Neural cell (in vitro differentiated cells): ENCODE results near the gene PRDM15. TPM values are rescaled to one million over a fixed set of nuclear protein-coding genes. Genes with fewer than 3 reads are reported as not detected.

Source experiments
- H2AFZ ChIP-seq: fragments of 200-600, 300-800 bp; sonication (generic), shearing (Covaris generic); 2 replicates; pipeline ENCODE4 v1.6.0; 2014; ENCODE audit warnings: low read depth, mild to moderate bottlenecking, antibody characterized with exemption, low read length, moderate library complexity
- H3F3A ChIP-seq: fragments of 200-600 bp; shearing (Covaris generic); 2 replicates; pipeline ENCODE4 v1.6.1; 2016; ENCODE audit warnings: mild to moderate bottlenecking, moderate library complexity, mixed read lengths, antibody characterized with exemption, low read length; ENCODE audit not compliant: insufficient read depth, poor library complexity, severe bottlenecking
- H3K27ac ChIP-seq: fragments of 200-600, 300-800 bp; sonication (generic), shearing (Covaris generic); 2 replicates; pipeline ENCODE4 v1.5.1; 2014; ENCODE audit warnings: mild to moderate bottlenecking, low read length, moderate library complexity
- H3K27me3 ChIP-seq: fragments of 300-800, 200-600 bp; sonication (generic), shearing (Covaris generic); 2 replicates; pipeline ENCODE4 v1.6.0; 2014; ENCODE audit warnings: mild to moderate bottlenecking, low read depth, low read length, moderate library complexity; ENCODE audit not compliant: insufficient read depth
- H3K36me3 ChIP-seq: fragments of 300-800, 200-600 bp; sonication (generic), shearing (Covaris generic); 2 replicates; pipeline ENCODE4 v1.5.1; 2014; ENCODE audit warnings: mild to moderate bottlenecking, antibody characterized with exemption, low read length, moderate library complexity; ENCODE audit not compliant: insufficient read depth
- H3K4me2 ChIP-seq: fragments of 300-800, 200-600 bp; sonication (generic), shearing (Covaris generic); 2 replicates; pipeline ENCODE4 v1.6.0; 2014; ENCODE audit warnings: mild to moderate bottlenecking, low read length
- H3K4me3 ChIP-seq: fragments of 300-800, 200-600 bp; sonication (generic), shearing (Covaris generic); 2 replicates; pipeline ENCODE4 v1.5.1; 2014; ENCODE audit warnings: mild to moderate bottlenecking, low read length, moderate library complexity
- H3K79me2 ChIP-seq: fragments of 200-600 bp; shearing (Covaris generic); replicated peaks from 2 replicates; pipeline ENCODE4 v1.6.0; 2014; ENCODE audit warnings: mild to moderate bottlenecking, low read length, moderate library complexity; ENCODE audit not compliant: insufficient read depth
- H3K9ac ChIP-seq: fragments of 300-800, 200-600 bp; sonication (generic), shearing (Covaris generic); 2 replicates; pipeline ENCODE4 v1.6.1; 2016; ENCODE audit warnings: mild to moderate bottlenecking, low read length, mixed read lengths
- H3K9me2 ChIP-seq: fragments of 200-600 bp; shearing (Covaris generic); 2 replicates; pipeline ENCODE4 v1.6.1; 2016; ENCODE audit warnings: mild to moderate bottlenecking, low read length, mixed read lengths; ENCODE audit not compliant: insufficient read depth
- H3K9me3 ChIP-seq: fragments of 200-600, 300-800 bp; sonication (generic), shearing (Covaris generic); 2 replicates; pipeline ENCODE4 v1.6.1; 2016; ENCODE audit warnings: mild to moderate bottlenecking, mixed run types, low read length, moderate library complexity, mixed read lengths
- H4K20me1 ChIP-seq: fragments of 200-600 bp; shearing (Covaris generic); 2 replicates; pipeline ENCODE4 v1.6.1; 2016; ENCODE audit warnings: mild to moderate bottlenecking, mixed run types; ENCODE audit not compliant: insufficient read depth
- CTCF ChIP-seq: fragments of 450-650 bp; IDR thresholded peaks from 2 replicates; pipeline ENCODE4 v1.5.1; 2014; ENCODE audit warnings: antibody characterized with exemption, mild to moderate bottlenecking, moderate library complexity; ENCODE audit not compliant: poor library complexity, severe bottlenecking
- EP300 ChIP-seq: fragments of 450-650 bp; conservative IDR thresholded peaks from 2 replicates; pipeline ENCODE4 v1.6.1; 2014; ENCODE audit warnings: antibody characterized with exemption, mild to moderate bottlenecking, moderate library complexity; ENCODE audit not compliant: poor library complexity, severe bottlenecking
- EZH2 ChIP-seq: fragments of 200-600, 300-800 bp; shearing (Covaris generic), sonication (generic); IDR thresholded peaks from 2 replicates; pipeline ENCODE4 v1.6.1; 2014; ENCODE audit warnings: antibody characterized with exemption, low read length, borderline replicate concordance, mild to moderate bottlenecking; ENCODE audit not compliant: insufficient read depth, poor library complexity, severe bottlenecking
- MXI1 ChIP-seq: fragments of 450-650 bp; conservative IDR thresholded peaks from 2 replicates; pipeline ENCODE4 v1.6.1; 2014; ENCODE audit warnings: antibody characterized with exemption, mild to moderate bottlenecking; ENCODE audit not compliant: poor library complexity, severe bottlenecking
- POLR2AphosphoS5 ChIP-seq: IDR thresholded peaks from 2 replicates; pipeline ENCODE4 v1.6.1; 2012
- RAD21 ChIP-seq: fragments of 450-650 bp; conservative IDR thresholded peaks from 2 replicates; pipeline ENCODE4 v1.6.1; 2014; ENCODE audit warnings: antibody characterized with exemption, mild to moderate bottlenecking, moderate library complexity
- REST ChIP-seq: IDR thresholded peaks from 2 replicates; pipeline ENCODE4 v1.6.1; 2012; ENCODE audit warnings: borderline replicate concordance
- SMC3 ChIP-seq: fragments of 450-650 bp; conservative IDR thresholded peaks from 2 replicates; pipeline ENCODE4 v1.6.1; 2014; ENCODE audit warnings: antibody characterized with exemption, mild to moderate bottlenecking, moderate library complexity; ENCODE audit not compliant: poor library complexity
- TAF1 ChIP-seq: IDR thresholded peaks from 2 replicates; pipeline ENCODE4 v1.6.1; 2012; ENCODE audit warnings: low read depth
- polyA plus RNA-seq: library from polyadenylated mRNA; depleted of rRNA; stranded (reverse); fragments of >200 nt; gene quantifications from 2 replicates; pipeline ENCODE4 v1.2.3, GENCODE V29; 2014

Gene PRDM15
- polyA plus RNA-seq, 1 donor from 2014 or later, result 4.1 TPM

DNA sequence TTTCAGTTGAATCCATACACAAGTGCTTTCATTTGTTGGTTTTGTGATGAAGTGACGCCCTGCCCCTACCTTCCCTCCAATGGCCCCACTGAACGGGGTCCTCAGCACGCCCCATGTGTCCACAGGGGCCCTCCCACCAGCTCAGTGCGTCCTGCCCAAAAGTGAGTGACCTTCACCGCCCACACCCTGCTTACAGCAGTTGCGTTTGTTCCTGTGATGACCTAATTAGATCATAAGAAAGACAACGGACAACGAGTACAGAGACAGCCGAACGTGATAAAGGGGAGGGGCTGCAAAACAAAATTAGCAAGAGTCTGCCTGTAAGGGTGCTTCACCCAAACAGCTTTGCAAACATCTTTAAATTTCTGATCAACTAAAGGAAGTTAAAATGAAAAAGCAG is 74.1 kb downstream of the PRDM15 start:
- Histone ChIP-seq H3K27ac (no peak overlapping the region), H3K9me2 (no peaks in the 10 kb centered on the region), H2AFZ (no peak overlapping the region), H3K4me2 (no peak overlapping the region), H3K36me3 (no peaks in the 10 kb centered on the region), H3K9me3 (no peaks in the 10 kb centered on the region), H4K20me1 (no peaks in the 10 kb centered on the region), H3K9ac (no peak overlapping the region), H3F3A (no peaks in the 10 kb centered on the region), H3K27me3 (no peaks in the 10 kb centered on the region), H3K79me2 (no peaks in the 10 kb centered on the region), H3K4me3 (no peak overlapping the region)
- no peak for TF ChIP-seq POLR2AphosphoS5
- TF ChIP-seq SMC3, result no peak
- no peak for TF ChIP-seq REST
- TF ChIP-seq EP300, result no peak
- no peak for TF ChIP-seq CTCF
- TF ChIP-seq EZH2, result no peak
- TF ChIP-seq RAD21, result no peak
- TF ChIP-seq MXI1, result no peak
- no peak for TF ChIP-seq TAF1

GRCh38 chr21:41804381-41804780 is 74.8 kb downstream of the PRDM15 start:
- H2AFZ ChIP-seq, result no peak overlapping the region
- no peaks in the 10 kb centered on the region for H3K36me3 ChIP-seq
- H3K4me2 ChIP-seq, result no peak overlapping the region
- no peaks in the 10 kb centered on the region for H3K9me3 ChIP-seq
- no peak overlapping the region for H3K4me3 ChIP-seq
- no peak overlapping the region for H3K9ac ChIP-seq
- no peaks in the 10 kb centered on the region for H3F3A ChIP-seq
- no peak for TF ChIP-seq RAD21
- TF ChIP-seq REST, result no peak
- no peak for TF ChIP-seq TAF1
- TF ChIP-seq MXI1, result no peak
- TF ChIP-seq CTCF, result no peak
- no peak for TF ChIP-seq POLR2AphosphoS5
- TF ChIP-seq EZH2, result no peak
- no peak for TF ChIP-seq EP300
- no peak for TF ChIP-seq SMC3
- no peak overlapping the region for H3K27ac ChIP-seq
- no peaks in the 10 kb centered on the region for H4K20me1 ChIP-seq
- H3K79me2 ChIP-seq, result no peaks in the 10 kb centered on the region
- no peaks in the 10 kb centered on the region for H3K27me3 ChIP-seq
- H3K9me2 ChIP-seq, result no peaks in the 10 kb centered on the region
